Lung (tissue), 12 donors: ENCODE data around the gene ACTR1A. TPM values are rescaled to one million over a fixed set of nuclear protein-coding genes. Genes with fewer than 3 reads are reported as not detected.
A peak's percentile ranks its signal among the peaks of the same experiment; 100 is the strongest.

Source experiments
- ATAC-seq: fragments of 200-7000 bp; cut with Tn5 transposase; one replicate; pipeline ENCODE4 v1.9.1; 2020; ENCODE audit warnings: moderate number of reproducible peaks; ENCODE audit not compliant: insufficient read depth, low FRiP score
- DNase-seq, 3 donors: peaks; one replicate each; pipeline ENCODE4 v3.0.0-alpha.2; 2013 to 2017
- H3K27ac ChIP-seq, 2 donors: one replicate each; pipeline ENCODE4 v1.5.1; 2013; ENCODE audit warnings: mild to moderate bottlenecking in 2 of 2, moderate library complexity in 2 of 2, control low read depth in 1 of 2, inconsistent platforms in 1 of 2, low read depth in 1 of 2, low read length in 1 of 2
- H3K27me3 ChIP-seq, 3 donors: one replicate each; pipeline ENCODE4 v1.5.1; 2013; ENCODE audit warnings: low read length in 2 of 3; ENCODE audit not compliant: control insufficient read depth in 3 of 3, insufficient read depth in 3 of 3
- H3K36me3 ChIP-seq, 4 donors: one replicate each; pipeline ENCODE4 v1.5.1; 2013; ENCODE audit warnings: low read length in 4 of 4, mild to moderate bottlenecking in 1 of 4, moderate library complexity in 1 of 4; ENCODE audit not compliant: control insufficient read depth in 4 of 4, insufficient read depth in 4 of 4
- H3K4me1 ChIP-seq, 5 donors: one replicate each; pipeline ENCODE4 v1.5.1; 2013; ENCODE audit warnings: low read length in 5 of 5, mild to moderate bottlenecking in 2 of 5, moderate library complexity in 1 of 5; ENCODE audit not compliant: control insufficient read depth in 5 of 5, insufficient read depth in 5 of 5
- H3K4me3 ChIP-seq: one replicate; pipeline ENCODE4 v1.5.1; 2013; ENCODE audit warnings: mild to moderate bottlenecking, control low read depth, moderate library complexity
- H3K9ac ChIP-seq, 2 donors: one replicate each; pipeline ENCODE4 v1.5.1; 2013; ENCODE audit warnings: low read length in 2 of 2, control low read depth in 1 of 2; ENCODE audit not compliant: insufficient read depth in 1 of 2
- H3K9me3 ChIP-seq, 4 donors: one replicate each; pipeline ENCODE4 v1.5.1; 2013; ENCODE audit warnings: low read length in 3 of 4, mild to moderate bottlenecking in 1 of 4, moderate library complexity in 1 of 4; ENCODE audit not compliant: control insufficient read depth in 4 of 4, insufficient read depth in 3 of 4
- CTCF ChIP-seq: IDR thresholded peaks from 2 replicates; pipeline ENCODE4 v1.5.1; 2012; ENCODE audit warnings: mild to moderate bottlenecking; ENCODE audit errors: control extremely low read depth, extremely low read depth
- WGBS, 2 donors: extraction: QIAGEN DNeasy Blood & Tissue Kit; methylation state at CpG; one replicate each; pipeline ENCODE4 v1.1.7; 2013; 5-methylcytosine and 5-hydroxymethylcytosine counted together
- polyA plus RNA-seq, 2 donors: library from polyadenylated mRNA; stranded (reverse); fragments of 200-250 nt; gene quantifications; one replicate each; pipeline ENCODE4 v1.2.1, GENCODE V29; 2013
- total RNA-seq, 2 donors: library from RNA; depleted of rRNA in 1 of 2; stranded (reverse); fragments of >200 nt in 1 of 2; gene quantifications; one replicate each; pipeline ENCODE4 v1.2.1, GENCODE V29; 2014 to 2021
- donor health status: control.
- donor health status: control.
- donor health status: Bipolar disorder and iron deficiency.
- donor health status: healthy.
- donor health status: DM: yes; HTN: yes; CAD: no.

ACTR1A gene
- total and polyA plus RNA-seq, 4 donors = 72.0 to 96.0 (median 84.3) TPM

DNA sequence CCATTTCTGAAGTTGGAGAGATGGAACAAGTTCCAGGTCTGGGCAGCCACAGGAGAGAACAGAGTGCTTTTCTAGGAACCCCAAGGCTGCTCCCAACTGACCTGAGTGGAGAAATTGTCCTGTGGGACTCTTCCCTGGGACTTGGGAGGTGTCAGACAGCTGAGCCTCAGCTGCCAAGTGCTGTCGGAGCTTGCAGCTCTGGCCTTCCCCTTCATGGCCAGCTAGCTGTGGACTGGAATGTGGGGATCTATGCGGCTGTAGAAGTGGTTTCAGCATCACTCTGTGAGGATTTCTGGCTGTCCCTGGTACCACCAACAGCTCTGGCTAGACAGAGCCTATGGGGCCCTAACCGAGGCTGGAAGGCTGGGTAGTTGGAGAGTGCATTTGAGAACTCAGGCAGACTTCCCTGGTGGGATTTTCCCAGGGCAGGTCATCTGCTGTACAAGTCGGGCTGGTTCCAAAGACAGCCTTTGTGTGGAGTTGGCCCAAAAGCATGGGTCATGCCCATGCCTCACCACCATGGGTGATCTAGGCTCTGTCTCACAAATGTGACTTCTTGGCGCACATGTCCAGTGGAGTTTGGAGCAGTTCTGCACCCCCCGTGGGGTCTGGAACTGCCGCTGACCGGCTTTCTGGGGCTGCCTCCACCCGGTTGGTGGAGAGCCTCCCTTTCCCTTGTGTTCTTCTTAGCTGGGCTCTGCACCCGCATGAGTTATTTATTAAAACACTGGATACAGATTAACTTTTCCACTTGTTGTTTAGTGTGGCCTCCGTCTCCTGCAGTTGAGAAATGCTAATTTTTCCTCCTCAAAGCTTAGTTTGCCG is 12.2 kb upstream of the ACTR1A start:
- H3K27me3 ChIP-seq = no peaks in the 10 kb centered on the region
- DNase-seq = no peak
- H3K9me3 ChIP-seq = no peaks in the 10 kb centered on the region
- peaks cover 0 to 2% (median 0%) of the 10 kb centered on the region in 5 donors for H3K4me1 ChIP-seq
- H3K4me3 ChIP-seq = no peak overlapping the region
- 92 to 96% methylated on average over 12 of the region's 12 CpGs for WGBS, 2 donors
- no peak overlapping the region for H3K9ac ChIP-seq
- TF ChIP-seq CTCF = no peak
- no peak for ATAC-seq
- H3K27ac ChIP-seq = no peak overlapping the region
- H3K36me3 ChIP-seq = peaks cover 0 to 36% (median 15%) of the 10 kb centered on the region in 4 donors

DNA sequence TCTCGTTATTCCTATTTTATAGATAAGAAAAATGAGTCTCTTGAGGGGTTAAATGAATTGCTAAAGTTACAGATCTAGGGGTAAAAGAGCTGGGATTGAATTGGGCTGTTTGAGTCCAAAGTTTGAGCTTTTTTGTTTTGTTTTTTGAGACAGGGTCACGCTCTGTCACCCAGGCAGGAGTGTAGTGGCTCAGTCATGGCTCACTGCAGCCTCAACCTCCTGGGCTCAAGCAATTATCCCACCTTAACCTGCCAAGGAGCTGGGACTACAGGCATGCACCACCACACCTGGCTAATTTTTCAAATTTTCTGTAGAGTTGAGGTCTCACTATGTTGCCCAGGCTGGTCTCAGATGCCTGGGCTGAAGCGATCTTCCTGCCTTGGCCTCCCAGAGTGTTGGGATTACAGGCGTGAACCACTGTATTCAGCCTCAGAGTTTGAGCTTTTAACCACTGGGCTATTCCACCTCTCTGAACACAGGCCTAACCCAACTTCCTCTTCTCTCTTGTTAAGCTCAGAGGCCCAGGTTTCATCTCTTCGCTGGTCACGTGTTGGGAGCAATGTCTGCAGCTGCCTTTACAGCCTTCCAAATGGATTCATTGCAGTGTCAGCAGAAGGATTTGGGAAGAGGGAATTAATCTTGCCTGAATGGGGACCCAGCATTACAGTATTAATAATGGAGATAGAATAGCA is 9.2 kb upstream of the ACTR1A start:
- peaks cover 0 to 38% (median 18%) of the 10 kb centered on the region in 4 donors for H3K36me3 ChIP-seq
- H3K27me3 ChIP-seq = no peaks in the 10 kb centered on the region
- no peak overlapping the region for H3K4me3 ChIP-seq
- H3K9me3 ChIP-seq = no peaks in the 10 kb centered on the region
- ATAC-seq (no peak), DNase-seq (no peak)
- no peak for TF ChIP-seq CTCF
- no peak overlapping the region for H3K27ac ChIP-seq
- peaks cover 0 to 2% (median 0%) of the 10 kb centered on the region in 5 donors for H3K4me1 ChIP-seq
- WGBS, 2 donors = 60 to 74% methylated on average over 6 of the region's 6 CpGs
- no peak overlapping the region for H3K9ac ChIP-seq

DNA sequence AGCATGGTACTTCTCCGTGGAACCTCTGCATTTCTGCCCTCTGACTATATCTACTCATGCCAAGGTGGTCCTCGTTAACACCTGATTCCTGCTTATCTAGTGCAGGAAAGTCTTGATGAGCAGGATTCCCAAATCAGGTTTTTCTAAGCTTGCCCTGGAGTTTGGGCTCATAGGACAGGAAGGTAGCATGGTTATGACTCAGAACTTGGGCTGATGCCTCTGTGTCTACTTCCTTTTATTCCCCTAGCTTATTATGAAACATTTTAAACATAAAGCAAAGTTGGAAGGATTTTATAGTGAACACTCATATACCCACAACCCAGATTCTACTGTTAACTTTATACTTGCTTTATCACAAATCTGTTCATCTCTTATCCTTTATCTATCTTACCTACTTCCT is 6.9 kb upstream of the ACTR1A start:
- Histone ChIP-seq H3K27ac (peak overlapping the region in 1 of 2 donors; percentile 2), H3K36me3 (peaks cover 0 to 38% (median 17%) of the 10 kb centered on the region in 4 donors)

More for the DNA sequence above, 6.9 kb upstream of the ACTR1A start:
- Histone ChIP-seq H3K9ac (no peak overlapping the region), H3K9me3 (no peaks in the 10 kb centered on the region), H3K27me3 (no peaks in the 10 kb centered on the region), H3K4me1 (peaks cover 0 to 11% (median 5%) of the 10 kb centered on the region in 5 donors), H3K4me3 (no peak overlapping the region)
- TF ChIP-seq CTCF = no peak
- DNase-seq (no peak), ATAC-seq (no peak)
- 41 to 69% methylated on average over 2 of the region's 2 CpGs for WGBS, 2 donors
